GM19328 (cell line): ENCODE data around the gene TASOR2.
A peak's percentile ranks its signal among the peaks of the same experiment; 100 is the strongest.

Experiments
- ATAC-seq: cut with Tn5 transposase; IDR thresholded peaks from one replicate; pipeline ENCODE4 v1.9.1; 2021; ENCODE audit warnings: mild to moderate bottlenecking, moderate library complexity; ENCODE audit not compliant: unreplicated experiment

The TASOR2 gene

GRCh38 chr10:5684318-5684970 is at the start of gene TASOR2:
Gene TASOR2, plus strand, starts transcription at chr10:5684838. Its CDS starts 35,805 bp downstream, at chr10:5720643.
- ATAC-seq: peak; percentile 72

GRCh38 chr10:5634918-5635317 is 49.7 kb upstream of the TASOR2 start:
- no peak for ATAC-seq

GRCh38 chr10:5638494-5638893 is 46.1 kb upstream of the TASOR2 start:
- ATAC-seq: no peak

GRCh38 chr10:5639066-5639465 is 45.6 kb upstream of the TASOR2 start:
- no peak for ATAC-seq

- no peak for ATAC-seq
Measured at GRCh38 chr10:5640036-5640435, 44.6 kb upstream of the TASOR2 start.

- ATAC-seq: no peak
Measured at GRCh38 chr10:5640501-5640900, 44.1 kb upstream of the TASOR2 start.

- no peak for ATAC-seq
Measured at GRCh38 chr10:5641501-5641900, 43.1 kb upstream of the TASOR2 start.

GRCh38 chr10:5643346-5644067 is 41.1 kb upstream of the TASOR2 start:
- ATAC-seq: no peak

- no peak for ATAC-seq
Measured at GRCh38 chr10:5644930-5645329, 39.7 kb upstream of the TASOR2 start.

- ATAC-seq: no peak
Measured at GRCh38 chr10:5645375-5645774, 39.3 kb upstream of the TASOR2 start.

- ATAC-seq: no peak
Measured at GRCh38 chr10:5645944-5646617, 38.6 kb upstream of the TASOR2 start.

- ATAC-seq: no peak
Measured at GRCh38 chr10:5647507-5648240, 37.0 kb upstream of the TASOR2 start.

GRCh38 chr10:5648494-5649457 is 35.9 kb upstream of the TASOR2 start:
- ATAC-seq: no peak

- no peak for ATAC-seq
Measured at GRCh38 chr10:5649746-5650145, 34.9 kb upstream of the TASOR2 start.

GRCh38 chr10:5650664-5651387 is 33.8 kb upstream of the TASOR2 start:
- ATAC-seq: no peak

- ATAC-seq: no peak
Measured at GRCh38 chr10:5651388-5651764, 33.3 kb upstream of the TASOR2 start.

GRCh38 chr10:5652746-5653145 is 31.9 kb upstream of the TASOR2 start:
- ATAC-seq: no peak

GRCh38 chr10:5654218-5654755 is 30.4 kb upstream of the TASOR2 start:
- no peak for ATAC-seq

- no peak for ATAC-seq
Measured at GRCh38 chr10:5655121-5655520, 29.5 kb upstream of the TASOR2 start.
